NCI-H460 (cell line): ENCODE data around the gene TMEM255B. TPM values are rescaled to one million over a fixed set of nuclear protein-coding genes. Genes with fewer than 3 reads are reported as not detected.
"Not testable (repeated sequence)": the region's sequence is repeated elsewhere in the genome, so short reads cannot be mapped to it uniquely, and the experiment has no call there.

Experiments
- DNase-seq: peaks from one replicate; pipeline ENCODE4 v3.0.0-alpha.2; 2016; ENCODE audit warnings: low read depth; ENCODE audit errors: extremely low read depth
- polyA plus RNA-seq: library from polyadenylated mRNA; depleted of rRNA; stranded (reverse); fragments of >200 nt; gene quantifications from 2 replicates; pipeline ENCODE4 v1.2.3, GENCODE V29; 2014; cell fraction: nucleus; rRNA removed
- total RNA-seq: library from RNA; depleted of rRNA; stranded (reverse); fragments of >200 nt; shearing (Covaris generic); gene quantifications from 2 replicates; pipeline ENCODE4 v1.2.3, GENCODE V29; 2014; rRNA removed

TMEM255B gene
- total RNA-seq = 0.02 TPM in 1 of 2 replicates, not detected in the other
- polyA plus RNA-seq = not detected in 2 replicates

DNA sequence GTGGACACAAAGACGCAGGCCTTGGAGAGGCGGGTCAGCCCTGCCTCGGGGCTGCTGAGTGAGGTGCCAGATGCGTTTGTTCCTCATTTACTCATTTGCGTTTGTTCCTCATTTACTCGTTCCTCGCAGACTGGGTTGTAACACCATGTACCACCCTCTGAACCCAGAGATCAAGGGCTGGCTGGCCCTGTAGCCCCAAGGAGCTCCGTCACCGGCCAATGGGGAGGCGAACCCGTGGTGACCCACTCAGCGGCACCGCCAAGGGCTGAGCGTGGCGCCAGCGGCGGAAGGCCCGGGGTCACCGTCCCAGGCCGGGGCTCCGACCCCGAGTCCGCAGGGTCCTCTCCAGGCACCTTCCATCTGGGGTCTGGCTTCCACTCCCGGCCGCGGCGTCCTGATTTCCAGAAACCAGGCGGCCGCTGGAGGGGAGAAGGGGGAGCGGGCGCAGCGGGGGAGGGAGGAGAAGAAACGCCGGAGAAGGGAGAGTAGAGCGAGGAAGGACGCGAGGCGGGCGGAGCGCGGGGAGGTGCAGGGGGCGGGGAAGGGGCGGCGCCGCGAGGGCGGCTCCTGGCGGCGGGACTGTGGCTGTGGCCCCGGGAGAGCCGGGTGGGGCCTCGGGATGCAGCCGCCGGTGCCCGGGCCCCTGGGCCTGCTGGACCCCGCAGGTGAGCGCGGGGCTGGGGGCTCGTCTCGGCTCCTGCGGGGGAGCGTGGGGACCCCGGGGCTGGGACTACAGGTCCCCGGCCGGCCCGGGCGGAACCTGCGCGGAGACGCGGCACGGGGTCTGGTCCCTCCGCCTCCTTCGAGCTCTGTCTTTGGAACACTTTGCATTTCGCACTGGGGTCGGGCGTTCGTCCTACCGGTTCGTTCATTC lies at the start of gene TMEM255B:
Gene TMEM255B, plus strand, starts transcription at position 576 of the 874 bp plus-strand sequence. Its CDS starts 44 bp downstream, at position 620.
- peak; percentile 51 for DNase-seq

GRCh38 chr13:113722921-113723320 lies 36.1 kb upstream of the TMEM255B start:
- no peak for DNase-seq

DNA sequence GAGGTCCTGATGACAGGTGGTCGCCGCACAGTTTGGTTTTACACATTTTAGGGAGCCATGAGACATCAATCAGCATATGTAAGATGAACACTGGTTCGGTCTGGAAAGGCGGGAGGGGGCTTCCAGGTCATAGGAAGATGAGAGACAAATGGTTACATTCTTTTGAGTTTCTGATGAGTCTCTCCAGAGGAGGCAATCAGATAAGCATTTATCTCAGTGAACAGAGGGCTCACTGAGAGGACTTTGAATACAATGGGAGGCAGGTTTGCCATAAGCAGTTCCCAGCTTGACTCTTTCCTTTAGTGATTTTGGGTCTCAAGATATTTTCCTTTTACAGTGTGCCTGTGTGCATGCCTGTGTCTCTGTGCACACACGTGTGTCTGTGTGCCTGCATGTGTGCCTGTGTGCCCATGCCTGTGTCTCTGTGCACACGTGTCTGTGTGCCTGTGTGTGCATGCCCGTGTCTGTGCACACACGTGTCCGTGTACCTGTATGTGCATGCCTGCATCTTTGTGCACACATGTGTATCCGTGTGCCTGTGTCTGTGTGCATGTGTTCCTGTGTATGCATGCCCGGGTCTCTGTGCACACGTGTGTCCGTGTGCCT lies 35.5 kb upstream of the TMEM255B start:
- no peak for DNase-seq

DNA sequence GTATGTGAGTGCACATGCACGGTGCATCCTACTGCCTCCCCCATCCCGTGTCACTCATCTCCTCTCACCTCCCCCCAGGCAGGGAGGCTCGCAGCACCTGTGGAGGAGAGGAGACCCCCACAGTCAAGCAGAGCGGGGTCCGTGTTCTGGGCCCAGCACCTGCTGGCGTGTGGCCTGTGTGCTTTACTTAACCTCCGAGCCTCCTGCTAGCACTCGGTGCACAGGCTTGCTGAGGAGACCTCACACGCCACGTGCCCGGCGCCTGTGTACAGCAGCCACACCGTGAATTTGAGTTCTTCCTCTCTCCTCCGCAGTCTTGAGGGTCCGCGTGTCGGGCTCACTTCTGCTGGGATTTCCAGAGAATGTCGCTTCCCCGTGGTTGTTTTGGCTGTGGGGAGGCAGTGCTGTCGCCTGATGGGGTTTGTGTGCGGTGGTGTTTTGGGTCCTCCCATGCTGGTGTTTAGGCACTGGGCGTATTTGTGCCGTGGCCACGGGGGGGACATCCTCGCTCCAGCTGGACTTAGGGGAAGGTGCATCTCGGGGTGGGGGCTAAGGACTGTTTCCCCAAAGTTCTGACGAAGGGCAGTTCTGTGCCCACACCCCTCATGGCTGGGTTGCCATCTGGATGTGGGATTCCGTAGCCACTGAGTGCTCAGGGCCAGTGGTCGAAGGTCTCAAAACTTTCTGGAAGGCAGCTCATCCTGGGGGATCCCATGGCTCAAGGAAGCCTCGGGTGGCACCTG lies 34.8 kb upstream of the TMEM255B start:
- no peak for DNase-seq

GRCh38 chr13:113724780-113725315 lies 34.2 kb upstream of the TMEM255B start:
- peak; percentile 24 for DNase-seq

DNA sequence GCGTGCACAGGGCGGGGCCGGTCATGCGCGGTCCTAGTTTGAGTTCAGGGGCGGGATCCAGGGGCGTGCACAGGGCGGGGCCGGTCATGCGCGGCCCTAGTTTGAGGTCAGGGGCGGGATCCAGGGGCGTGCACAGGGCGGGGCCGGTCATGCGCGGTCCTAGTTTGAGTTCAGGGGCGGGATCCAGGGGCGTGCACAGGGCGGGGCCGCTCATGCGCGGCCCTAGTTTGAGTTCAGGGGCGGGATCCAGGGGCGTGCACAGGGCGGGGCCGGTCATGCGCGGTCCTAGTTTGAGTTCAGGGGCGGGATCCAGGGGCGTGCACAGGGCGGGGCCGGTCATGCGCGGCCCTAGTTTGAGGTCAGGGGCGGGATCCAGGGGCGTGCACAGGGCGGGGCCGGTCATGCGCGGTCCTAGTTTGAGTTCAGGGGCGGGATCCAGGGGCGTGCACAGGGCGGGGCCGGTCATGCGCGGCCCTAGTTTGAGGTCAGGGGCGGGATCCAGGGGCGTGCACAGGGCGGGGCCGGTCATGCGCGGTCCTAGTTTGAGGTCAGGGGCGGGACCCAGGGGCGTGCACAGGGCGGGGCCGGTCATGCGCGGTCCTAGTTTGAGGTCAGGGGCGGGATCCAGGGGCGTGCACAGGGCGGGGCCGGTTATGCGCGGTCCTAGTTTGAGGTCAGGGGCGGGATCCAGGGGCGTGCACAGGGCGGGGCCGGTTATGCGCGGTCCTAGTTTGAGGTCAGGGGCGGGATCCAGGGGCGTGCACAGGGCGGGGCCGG lies 33.5 kb upstream of the TMEM255B start:
- DNase-seq = not testable (repeated sequence)

GRCh38 chr13:113726106-113726821 lies 32.8 kb upstream of the TMEM255B start:
- DNase-seq = not testable (repeated sequence)

- no peak for DNase-seq
Measured at GRCh38 chr13:113726961-113727411, 32.0 kb upstream of the TMEM255B start.

DNA sequence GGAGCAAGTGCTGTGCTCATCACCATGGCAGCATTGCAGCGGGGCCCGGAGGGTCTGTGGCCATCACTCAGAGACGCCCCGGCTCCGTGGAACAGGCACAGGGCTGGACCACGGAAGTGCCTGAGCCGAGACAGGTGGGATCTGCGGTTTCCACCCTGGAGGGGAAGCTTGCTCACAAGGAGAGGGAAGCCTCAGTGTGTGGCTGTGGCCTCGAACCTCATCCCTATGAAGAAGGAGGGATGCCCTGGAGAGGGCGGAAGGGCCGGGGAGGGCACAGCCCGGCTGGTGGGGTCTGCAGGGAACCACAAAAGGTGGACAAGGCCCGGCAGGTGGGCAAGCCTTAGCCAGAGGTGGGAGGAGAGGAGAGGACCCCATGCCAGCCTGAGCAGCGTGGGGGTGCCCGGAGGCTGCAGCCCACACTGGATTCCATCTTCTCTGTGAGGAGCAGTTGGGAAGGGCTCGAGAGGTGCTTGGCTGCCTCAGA lies 30.4 kb upstream of the TMEM255B start:
- no peak for DNase-seq

DNA sequence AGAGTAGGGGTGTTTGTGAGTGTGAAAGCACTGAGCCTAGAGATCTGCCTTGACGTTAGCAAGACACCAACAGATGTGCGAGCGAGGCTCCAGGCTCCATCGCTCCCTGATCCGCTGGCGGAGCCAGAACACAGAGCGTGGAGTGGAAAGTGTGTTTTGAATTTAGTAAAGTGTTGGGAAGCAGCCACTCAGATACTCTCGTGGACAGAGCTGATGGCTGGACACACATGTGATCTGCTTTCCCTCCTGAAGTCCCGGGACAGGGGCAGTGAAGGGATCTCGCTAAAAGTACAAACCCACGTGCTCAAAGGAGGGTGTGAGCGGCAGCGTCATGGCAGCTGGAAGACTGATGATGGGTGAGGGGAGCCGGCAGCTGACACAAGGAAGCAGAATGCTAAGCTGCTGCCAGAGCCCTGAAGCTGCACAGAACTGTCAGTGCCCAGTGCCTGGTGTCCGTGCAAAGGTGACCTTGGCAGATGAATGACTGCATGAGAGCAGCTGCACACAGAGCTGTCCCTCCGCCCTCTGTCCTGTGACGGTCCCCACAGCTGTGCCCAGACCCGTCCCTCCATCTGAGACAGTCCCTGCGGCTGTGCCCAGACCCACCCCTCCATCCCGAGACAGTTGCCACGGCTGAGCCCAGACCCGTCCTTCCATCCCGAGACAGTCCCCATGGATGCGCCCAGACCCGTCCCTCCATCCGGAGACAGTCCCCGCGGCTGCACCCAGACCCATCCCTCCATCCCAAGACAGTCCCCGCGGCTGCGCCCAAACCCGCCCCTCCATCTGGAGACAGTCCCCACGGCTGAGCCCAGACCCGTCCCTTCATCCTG lies 29.6 kb upstream of the TMEM255B start:
- no peak for DNase-seq

DNA sequence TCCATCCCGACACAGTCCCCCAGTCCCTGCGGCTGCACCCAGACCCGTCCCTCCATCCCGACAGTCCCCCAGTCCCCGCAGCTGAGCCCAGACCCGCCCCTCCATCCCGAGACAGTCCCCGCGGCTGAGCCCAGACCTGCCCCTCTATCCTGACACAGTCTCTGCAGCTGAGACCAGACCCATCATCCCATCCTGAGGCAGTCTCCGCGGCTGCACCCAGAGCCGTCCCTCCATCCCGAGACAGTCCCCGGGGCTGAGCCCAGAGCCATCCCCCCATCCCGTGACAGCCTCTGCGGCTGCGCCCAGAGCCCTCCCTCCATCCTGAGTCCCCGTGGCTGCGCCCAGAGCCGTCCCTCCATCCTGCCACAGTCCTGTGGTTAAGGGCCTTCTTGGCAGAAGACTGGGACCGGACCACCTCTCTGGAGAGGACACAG lies 28.8 kb upstream of the TMEM255B start:
- no peak for DNase-seq

DNA sequence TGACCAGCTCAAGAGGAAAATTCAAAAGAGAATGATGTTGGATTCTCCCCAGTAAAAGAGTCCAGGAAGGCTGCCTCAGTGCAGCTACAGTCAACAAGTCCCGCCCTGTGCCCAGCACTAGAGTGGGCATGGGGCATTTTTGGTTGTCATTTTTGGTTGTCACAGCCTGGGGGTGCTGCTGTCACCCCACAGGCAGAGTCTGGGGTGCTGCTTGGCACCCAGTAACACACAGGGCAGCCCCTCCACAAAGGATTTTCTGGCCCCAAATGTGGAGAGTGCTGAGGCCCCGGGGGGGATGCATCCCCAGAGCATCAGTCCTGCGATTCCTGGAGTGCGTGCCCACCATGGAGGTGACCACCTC lies 28.2 kb upstream of the TMEM255B start:
- no peak for DNase-seq

GRCh38 chr13:113731192-113732175 lies 27.5 kb upstream of the TMEM255B start:
- DNase-seq = no peak

GRCh38 chr13:113732176-113732960 lies 26.7 kb upstream of the TMEM255B start:
- DNase-seq = no peak

DNA sequence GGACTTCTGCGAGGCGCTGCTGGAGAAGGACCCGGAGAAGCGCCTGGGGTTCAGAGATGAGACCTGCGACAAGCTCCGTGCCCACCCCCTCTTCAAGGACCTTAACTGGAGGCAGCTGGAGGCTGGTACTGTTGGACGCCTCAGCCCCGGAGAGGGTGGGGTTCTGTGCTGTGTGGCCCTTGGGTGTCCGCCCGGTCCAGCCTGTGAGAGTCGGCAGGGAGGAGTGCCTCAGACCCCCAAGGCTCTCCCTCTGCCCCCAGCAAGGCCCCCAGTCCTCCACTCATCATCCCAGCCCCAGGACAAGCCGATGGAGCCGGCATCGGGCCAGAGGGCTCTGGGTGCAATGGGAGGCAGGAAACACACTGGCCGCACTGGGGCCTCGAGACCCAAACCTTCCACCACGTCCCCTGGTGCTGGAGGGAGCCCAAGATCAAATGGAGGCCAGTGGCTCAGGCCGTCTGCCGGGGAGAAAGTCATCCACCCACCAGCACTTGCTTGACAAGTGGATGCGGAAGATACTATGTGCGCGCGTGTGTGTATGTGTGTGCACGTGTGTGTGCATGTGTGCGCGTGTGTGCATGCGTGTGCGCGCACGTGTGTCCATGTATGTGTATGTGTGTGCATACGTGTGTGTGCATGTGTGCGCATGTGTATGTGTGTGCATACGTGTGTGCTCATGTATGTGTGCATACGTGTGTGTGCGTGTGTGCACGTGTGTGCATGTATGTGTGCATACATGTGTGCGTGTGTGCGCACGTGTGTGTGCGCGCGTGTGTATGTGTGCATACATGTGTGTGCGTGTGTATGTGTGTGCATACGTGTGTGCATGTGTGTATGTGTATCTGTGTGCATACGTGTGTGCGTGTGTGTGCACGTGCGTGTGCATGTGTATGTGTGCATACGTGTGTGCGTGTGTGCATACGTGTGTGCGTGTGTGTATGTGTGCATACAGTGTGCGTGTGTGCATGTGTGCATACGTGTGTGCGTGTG lies 25.8 kb upstream of the TMEM255B start:
- DNase-seq = no peak
